K562 (cell line): ENCODE data around the gene CTSO.

Source experiments
- ARNT ChIP-seq, 2 experiments: fragments of 450-650 bp; IDR thresholded peaks; 2 replicates each; pipeline ENCODE4 v1.6.1; 2016; ENCODE audit warnings: mild to moderate bottlenecking in 1 of 2
- RAD51 ChIP-seq: fragments of 450-650 bp; IDR thresholded peaks from 2 replicates; pipeline ENCODE4 v1.7.1; 2016; ENCODE audit warnings: low read depth, mild to moderate bottlenecking, borderline replicate concordance

DNA sequence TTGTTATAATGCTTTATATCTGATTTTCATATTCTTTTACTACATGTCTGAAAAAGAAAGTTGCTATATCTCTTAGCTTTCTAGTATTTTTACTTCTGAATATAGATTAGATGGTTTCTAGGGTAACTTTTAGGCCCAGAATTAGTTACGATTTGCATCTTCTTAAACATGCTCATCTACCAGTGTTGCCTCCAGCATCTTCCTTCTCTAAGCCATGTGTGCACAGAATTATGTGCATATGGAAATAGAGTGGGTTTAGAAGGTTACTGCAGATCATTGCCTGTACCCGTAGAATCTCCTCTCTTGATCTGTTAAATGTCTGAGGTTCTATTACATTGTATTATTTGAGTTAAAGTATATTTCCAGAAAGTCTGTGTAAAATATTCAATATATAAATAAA, 52.7 kb downstream of the CTSO start:
- TF ChIP-seq RAD51 (no peak), ARNT (IDR thresholded peaks at IDR 0.05) (no peak)
